Stromal cell of bone marrow (primary cell): ENCODE data around the gene EHMT1.
"Not testable (repeated sequence)": the region's sequence is repeated elsewhere in the genome, so short reads cannot be mapped to it uniquely, and the experiment has no call there.

Experiments used
- DNase-seq: peaks from one replicate; pipeline ENCODE4 v3.0.0-alpha.2; 2012; ENCODE audit warnings: low read depth

EHMT1 gene

GRCh38 chr9:137615387-137615871 is 3.4 kb upstream of the EHMT1 start:
- DNase-seq = no peak

GRCh38 chr9:137619240-137620047 is 639 bp downstream of the EHMT1 start:
- DNase-seq = no peak

GRCh38 chr9:137620048-137620405 is 1.2 kb downstream of the EHMT1 start:
- no peak for DNase-seq

GRCh38 chr9:137620581-137620980 is 1.8 kb downstream of the EHMT1 start:
- no peak for DNase-seq

GRCh38 chr9:137621131-137621757 is 2.4 kb downstream of the EHMT1 start:
- DNase-seq = no peak

- DNase-seq = not testable (repeated sequence)
Observed at GRCh38 chr9:137622211-137622610, 3.4 kb downstream of the EHMT1 start.

DNA sequence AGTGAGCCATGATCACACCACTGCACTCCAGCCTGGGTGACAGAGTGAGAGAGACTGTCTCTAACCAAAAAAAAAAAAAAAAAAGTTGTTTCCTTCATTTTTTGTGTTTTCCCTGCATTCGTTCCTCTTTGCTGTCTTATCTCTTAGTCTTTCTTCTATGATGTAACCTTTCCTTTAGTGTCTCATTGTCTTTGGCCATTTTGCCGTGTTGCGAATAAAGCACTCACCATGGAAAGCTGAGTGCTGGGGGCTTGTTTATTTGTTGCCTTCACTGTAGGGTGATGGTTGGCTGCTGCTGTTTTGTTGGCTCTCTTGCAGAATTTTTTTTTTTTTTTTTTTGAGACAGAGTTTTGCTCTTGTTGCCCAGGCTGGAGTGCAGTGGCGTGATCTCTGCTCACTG is 7.7 kb downstream of the EHMT1 start:
- no peak for DNase-seq

GRCh38 chr9:137627406-137627805 is 8.6 kb downstream of the EHMT1 start:
- DNase-seq = not testable (repeated sequence)

DNA sequence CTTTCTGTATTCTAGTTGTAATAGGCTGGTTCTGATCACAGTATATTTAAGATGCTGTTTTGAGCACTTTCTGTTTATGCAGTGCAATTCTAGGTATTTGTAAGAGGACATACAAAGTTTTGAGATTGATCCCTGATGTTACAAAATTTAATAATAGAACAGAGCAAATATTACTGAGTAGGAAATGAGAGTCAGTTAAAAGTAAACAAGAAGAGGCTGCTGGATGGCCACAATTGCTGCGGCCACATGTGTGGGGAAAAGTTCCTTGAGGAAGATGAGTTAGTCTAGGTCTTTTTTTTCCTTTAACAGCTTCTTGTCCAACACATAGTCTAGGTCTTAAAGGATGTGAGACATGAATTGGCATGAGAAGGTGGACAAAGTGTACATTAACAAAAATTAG is 11.3 kb downstream of the EHMT1 start:
- no peak for DNase-seq

DNA sequence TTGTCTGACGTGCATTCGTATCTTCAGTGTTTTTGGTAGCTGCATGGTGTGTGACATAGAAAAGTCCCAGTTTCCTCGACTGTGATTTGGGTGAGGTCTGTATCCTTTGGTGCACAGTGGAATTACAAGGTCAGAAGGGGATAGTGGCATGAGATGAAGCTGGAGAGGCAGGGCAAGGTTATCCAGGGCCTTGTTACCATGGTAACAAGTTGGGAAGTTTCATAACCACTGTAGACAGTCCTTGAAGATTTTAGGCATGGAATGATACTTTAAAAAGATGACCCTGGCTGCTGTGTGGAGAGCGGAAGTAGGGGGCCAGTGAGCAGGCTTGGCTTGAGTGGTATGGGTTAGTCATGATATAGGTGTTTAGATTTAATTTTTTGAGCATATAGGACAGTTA is 11.9 kb downstream of the EHMT1 start:
- DNase-seq = no peak

- no peak for DNase-seq
Observed at GRCh38 chr9:137631345-137632229, 12.8 kb downstream of the EHMT1 start.

GRCh38 chr9:137632230-137633161 is 13.7 kb downstream of the EHMT1 start:
- no peak for DNase-seq

DNA sequence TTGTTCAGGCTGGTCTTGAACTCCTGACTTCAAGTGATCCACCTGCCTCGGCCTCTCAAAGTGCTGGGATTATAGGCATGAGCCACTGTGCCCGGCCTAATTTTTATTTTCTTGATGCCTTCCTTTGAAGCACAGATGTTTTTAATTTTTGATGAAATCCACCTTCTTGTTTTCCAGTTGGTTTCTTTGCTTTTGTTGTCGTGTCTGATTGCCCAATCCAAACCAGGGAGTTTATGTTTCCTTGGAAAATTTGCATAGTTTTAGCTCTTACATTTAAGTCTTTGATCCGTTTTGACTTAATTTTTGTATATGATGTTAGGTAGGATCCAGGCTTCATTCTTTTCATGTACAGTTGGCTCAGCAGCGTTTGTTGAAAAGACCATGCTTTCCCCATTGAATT is 15.2 kb downstream of the EHMT1 start:
- no peak for DNase-seq

DNA sequence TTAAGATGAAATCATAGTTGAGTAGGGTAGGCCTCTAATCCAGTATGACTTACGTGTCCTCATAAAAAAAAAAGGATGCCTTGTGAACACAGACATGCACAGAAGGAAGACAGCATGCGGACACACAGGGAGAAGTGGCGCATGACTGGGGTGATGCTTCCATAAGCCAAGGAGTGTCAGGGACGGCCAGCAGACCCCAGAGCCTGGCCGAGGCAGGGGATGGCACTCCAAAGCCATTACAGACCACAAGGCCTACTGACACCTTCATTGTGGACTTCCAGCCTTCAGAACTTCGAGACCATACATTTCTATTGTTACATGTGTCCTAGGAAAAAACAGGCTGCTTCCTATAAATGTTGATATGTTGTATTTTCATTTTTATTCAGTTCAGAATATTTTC is 19.9 kb downstream of the EHMT1 start:
- no peak for DNase-seq

- no peak for DNase-seq
Observed at GRCh38 chr9:137639303-137640051, 20.7 kb downstream of the EHMT1 start.

GRCh38 chr9:137640862-137641261 is 22.1 kb downstream of the EHMT1 start:
- DNase-seq = no peak

- no peak for DNase-seq
Observed at GRCh38 chr9:137642118-137642601, 23.4 kb downstream of the EHMT1 start.

DNA sequence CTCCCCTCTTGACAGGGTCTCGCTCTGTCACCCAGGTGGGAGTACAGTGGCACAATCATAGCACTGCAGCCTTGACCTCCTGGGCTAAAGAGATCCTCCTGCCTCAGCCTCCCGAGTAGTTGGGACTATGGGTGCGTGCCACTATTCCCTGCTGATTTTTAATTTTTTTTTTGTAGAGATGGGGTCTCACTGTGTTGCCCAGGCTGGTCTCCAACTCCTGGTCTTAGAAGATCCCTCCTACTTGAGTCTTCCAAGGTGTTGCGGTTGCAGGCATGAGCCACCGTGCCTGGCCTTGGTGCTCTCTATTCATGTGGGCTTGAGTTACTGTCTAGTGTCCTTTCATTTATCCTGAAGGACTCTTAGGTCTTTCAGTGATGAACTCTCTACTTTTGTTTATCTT is 24.1 kb downstream of the EHMT1 start:
- DNase-seq = no peak

DNA sequence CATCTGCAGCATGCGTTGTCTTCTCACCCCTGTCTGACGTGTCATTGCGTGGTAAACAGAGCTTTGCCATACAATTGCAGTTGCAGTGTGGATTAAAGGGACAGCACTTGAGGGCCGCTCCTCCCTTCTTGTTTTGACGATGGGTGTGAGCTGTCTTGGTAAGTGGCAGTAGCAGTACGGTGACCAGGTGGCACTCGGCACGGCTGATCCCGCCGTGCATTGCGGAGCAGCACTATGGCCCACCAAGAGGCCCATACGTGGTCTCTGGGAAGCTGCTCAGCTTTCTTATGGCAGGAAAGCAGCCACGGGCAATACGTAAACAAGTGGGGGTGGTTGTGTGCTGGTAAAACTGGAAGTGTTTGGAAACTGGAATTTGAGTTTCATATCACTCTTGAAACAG is 25.1 kb downstream of the EHMT1 start:
- DNase-seq = no peak

DNA sequence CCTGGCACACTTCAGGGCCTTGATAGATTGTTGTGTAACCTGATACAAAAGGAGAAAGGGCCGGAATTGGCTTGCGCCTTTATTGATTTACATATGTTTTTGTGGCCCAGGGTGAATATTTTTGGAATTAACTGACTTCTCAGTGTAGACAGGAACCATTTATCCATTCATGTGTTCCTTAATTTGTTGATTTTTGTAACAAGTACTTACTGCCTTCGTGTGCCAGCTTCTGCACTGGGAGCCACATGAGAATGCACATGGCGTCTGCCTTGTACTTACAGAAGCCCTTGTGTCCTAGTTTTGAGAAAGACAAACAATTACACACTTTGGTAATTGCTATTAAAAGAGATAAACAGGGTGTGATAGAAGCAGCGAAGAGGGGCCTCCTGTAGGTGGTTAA is 26.4 kb downstream of the EHMT1 start:
- DNase-seq = no peak

- no peak for DNase-seq
Observed at GRCh38 chr9:137646341-137646740, 27.5 kb downstream of the EHMT1 start.
